NCI-H1105 (cell line): ENCODE data around the gene ACTL7B.
"Not testable (repeated sequence)": the region's sequence is repeated elsewhere in the genome, so short reads cannot be mapped to it uniquely, and the experiment has no call there.

Source experiments
- DNase-seq: peaks from one replicate; lab custom pipeline; 2025; lab: John Stamatoyannopoulos, UW

ACTL7B gene

DNA sequence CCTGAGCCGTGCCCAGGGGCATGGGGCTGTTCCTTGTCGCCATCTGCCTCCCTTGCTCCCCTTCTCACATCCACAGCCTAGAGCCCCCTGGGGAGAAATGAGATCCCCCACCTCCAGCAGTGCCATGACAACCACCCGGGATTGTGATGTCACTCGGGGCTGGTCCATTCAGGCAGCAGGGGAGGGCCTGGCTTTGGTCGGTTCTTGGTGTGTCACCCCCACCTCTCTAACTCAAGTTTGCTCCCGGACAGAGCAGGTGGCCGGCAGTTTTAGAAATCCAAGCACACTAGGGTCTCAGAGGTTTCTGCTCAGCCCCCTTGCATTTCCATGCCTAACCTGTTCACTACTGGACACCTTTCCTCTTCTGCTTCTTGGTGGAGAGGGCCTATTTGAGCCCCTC, at the start of gene ACTL7B:
Gene ACTL7B, minus strand, starts transcription at position 99 of the 400 bp plus-strand sequence. Its CDS starts 56 bp downstream, at position 43.
- DNase-seq, result no peak

GRCh38 chr9:108905494-108905893, 49.7 kb upstream of the ACTL7B start:
- DNase-seq, result no peak

GRCh38 chr9:108904161-108904560, 48.4 kb upstream of the ACTL7B start:
- DNase-seq, result no peak

GRCh38 chr9:108903420-108904103, 47.8 kb upstream of the ACTL7B start:
- no peak for DNase-seq

DNA sequence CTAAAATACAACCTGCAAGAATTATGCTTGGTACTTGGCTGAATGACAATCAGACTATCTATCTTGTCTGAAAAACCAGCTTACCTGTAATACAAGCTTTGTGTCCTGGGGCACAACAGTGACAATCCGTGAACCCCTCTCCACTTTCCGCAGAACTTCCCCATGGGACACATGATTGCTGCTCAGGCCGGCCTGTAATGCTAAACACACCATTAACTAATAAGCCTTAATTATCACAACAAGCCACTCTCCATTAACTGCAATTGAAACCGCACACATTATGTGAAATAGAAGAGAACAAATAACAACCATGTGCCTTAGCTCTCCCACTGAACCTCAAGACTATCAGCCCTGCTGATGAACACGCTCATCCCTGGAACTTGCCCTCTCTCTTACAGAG, 44.4 kb upstream of the ACTL7B start:
- DNase-seq, result peak; percentile 1

GRCh38 chr9:108899023-108899695, 43.4 kb upstream of the ACTL7B start:
- not testable (repeated sequence) for DNase-seq

DNA sequence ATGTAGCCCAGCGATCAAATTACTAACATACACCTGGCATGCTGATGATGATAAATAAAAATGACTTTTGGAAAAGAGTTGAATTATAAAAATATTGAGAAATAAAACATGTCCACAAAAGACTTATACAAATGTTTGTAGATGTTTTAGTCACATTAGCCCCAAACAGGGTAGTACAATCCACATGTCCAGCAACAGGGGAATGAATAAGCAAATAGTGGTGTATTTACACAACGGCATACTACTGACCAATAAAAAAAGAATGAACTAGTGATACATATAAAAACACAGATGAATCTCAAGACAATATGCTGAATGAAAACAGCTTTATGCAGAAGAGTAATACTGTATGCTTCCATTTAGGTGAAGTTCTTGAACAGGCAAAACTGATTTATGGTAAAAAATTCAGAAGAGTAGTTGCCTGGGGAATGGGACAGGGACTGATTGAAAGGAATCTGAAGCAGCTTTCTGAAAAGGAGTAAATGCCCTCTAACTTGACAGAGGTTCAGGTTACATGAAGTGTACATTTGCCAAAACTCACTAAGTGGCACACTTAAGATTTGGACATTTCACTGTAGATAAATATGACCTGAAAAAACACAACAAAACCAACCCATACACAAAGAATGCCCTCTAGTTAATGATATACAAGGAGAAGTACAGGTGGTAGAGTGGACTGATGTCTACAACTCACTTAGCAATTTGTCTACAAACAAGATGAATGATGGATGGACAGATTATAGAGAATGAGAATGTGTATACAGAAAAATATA, 41.7 kb upstream of the ACTL7B start:
- DNase-seq, result no peak

DNA sequence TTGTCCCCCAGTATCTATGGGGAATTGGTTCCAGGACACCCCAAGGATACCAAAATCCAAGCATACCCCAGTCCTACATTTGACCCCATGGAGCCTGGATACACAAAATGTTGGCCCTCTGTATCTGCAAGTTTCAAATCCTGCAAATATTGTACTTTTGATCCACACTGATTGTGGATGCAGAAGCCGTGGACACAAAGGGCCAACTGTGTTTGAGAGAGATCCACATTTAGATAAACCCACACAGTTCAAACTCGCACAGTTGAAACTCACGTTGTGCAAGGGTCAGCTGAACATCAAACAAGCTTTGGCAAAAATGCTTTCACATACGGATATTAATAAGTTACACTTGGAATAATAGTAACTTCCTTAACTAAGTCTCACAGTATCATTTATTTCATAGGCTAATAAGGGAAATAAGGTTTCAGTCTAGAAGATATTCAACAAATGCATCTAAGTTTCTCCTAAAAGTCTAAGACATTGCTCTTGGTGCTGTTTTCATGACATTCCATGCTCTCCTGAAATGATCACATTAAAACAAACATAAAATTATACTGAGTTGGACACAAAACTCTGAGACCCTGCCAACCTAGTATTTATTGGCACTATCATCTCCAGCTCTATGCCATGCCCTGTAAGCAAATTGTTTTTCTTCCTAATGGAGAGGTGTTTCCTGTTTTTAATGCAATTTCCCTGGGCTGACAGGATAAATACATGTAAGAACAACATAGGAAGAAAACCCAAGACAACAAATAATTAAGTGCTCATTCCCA, 38.6 kb upstream of the ACTL7B start:
- DNase-seq, result no peak

GRCh38 chr9:108889649-108890067, 33.9 kb upstream of the ACTL7B start:
- DNase-seq, result no peak

GRCh38 chr9:108886594-108887271, 30.9 kb upstream of the ACTL7B start:
- not testable (repeated sequence) for DNase-seq

GRCh38 chr9:108885643-108886348, 30.0 kb upstream of the ACTL7B start:
- peak; percentile 82 for DNase-seq

GRCh38 chr9:108884701-108885100, 28.9 kb upstream of the ACTL7B start:
- DNase-seq, result no peak

DNA sequence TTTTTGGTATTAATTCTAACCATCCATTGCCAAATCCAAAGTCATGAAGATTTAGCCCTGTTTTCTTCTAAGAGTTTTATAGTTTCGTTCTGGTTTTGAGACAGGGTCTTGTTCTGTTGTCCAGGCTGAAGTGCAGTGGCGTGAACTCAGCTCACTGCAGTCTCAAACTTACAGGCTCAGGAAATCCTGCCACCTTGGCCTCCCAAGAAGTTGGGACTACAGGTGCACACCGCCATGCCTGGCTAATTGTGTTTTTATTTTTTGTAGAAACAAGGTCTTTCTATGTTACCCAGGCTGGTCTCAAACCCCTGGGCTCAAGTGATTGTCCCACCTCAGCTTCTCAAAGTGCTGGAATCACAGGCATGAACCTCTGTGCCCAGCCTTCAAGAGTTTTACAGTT, 27.3 kb upstream of the ACTL7B start:
- DNase-seq, result no peak

GRCh38 chr9:108882052-108882888, 26.5 kb upstream of the ACTL7B start:
- no peak for DNase-seq

- DNase-seq, result no peak
These were observed 25.0 kb upstream of the ACTL7B start for GRCh38 chr9:108880738-108881316.

DNA sequence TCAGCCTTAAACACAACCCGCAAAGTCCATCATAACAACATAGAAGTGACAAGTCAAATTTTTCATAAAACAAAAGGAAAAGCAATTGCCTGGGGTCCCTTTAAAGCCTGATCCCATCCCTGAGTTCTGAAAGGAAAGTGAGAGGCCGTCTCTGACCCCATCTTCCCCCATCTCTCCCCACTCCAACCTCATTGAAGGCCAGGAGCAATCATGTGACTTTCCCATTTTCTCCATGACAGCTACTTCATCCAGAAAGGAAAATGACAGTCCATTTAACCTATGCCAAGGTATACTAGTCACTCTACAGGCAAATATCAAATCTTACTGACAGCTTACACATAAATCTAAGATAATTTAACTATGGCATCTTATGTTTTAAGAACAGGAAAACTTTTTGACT, 21.7 kb upstream of the ACTL7B start:
- DNase-seq, result no peak

- no peak for DNase-seq
These were observed 20.6 kb upstream of the ACTL7B start for GRCh38 chr9:108876425-108876824.

DNA sequence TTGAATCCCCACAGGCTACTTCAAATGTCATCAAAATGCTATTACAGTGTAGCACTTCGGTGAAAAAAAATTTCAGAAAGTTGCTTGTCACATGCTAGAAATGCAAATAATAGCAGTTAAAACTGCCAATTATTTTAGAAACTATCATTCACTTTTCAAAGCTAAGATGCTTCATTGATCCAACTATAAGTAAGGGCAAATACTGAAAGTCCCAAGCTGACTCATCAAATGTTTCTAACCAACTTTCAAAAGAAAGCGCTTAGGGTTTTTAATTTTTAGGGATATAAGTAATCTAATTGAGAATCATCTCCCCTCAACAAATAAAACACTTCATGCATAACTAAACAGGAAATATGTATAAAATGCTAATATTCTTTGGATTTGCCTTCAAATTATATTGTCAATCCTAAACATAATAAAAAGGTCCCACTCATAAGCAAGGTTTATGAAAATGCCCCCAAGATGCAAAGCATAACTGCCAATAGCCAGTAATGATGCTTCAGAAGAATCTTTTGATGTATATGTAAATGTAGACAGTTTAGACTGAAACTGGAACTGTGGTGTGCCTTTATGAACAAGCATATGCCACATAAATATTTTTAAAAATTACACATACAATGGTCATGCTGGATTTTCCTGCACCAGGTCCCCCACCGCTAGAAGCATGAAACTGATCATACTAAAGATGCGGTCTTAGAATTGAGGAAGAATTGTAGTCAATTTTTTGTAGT, 18.4 kb upstream of the ACTL7B start:
- DNase-seq, result no peak
